Activated CD4-positive, alpha-beta T cell treated with anti-CD3 and anti-CD28 coated beads, Interleukin-2, amount 10 ng/mL, durations not matched to agents 24 days and 14 days (primary cell): ENCODE results near the gene TEAD1. TPM values are rescaled to one million over a fixed set of nuclear protein-coding genes. Genes with fewer than 3 reads are reported as not detected.

ENCODE experiments used
- DNase-seq: peaks from one replicate; pipeline ENCODE4 v3.0.0; 2022
- H3K27ac Mint-ChIP-seq: one replicate; pipeline ENCODE4 v1.8.0; 2022; ENCODE audit warnings: mild to moderate bottlenecking, mixed read lengths
- H3K27me3 Mint-ChIP-seq: one replicate; pipeline ENCODE4 v1.8.0; 2022; ENCODE audit warnings: mixed read lengths
- H3K36me3 Mint-ChIP-seq: one replicate; pipeline ENCODE4 v1.8.0; 2022; ENCODE audit warnings: low read depth, mild to moderate bottlenecking, mixed read lengths
- H3K4me1 Mint-ChIP-seq: one replicate; pipeline ENCODE4 v1.8.0; 2021; ENCODE audit warnings: mixed read lengths
- H3K4me3 Mint-ChIP-seq: one replicate; pipeline ENCODE4 v1.8.0; 2022; ENCODE audit warnings: mild to moderate bottlenecking, moderate library complexity, mixed read lengths
- H3K9me3 Mint-ChIP-seq: one replicate; pipeline ENCODE4 v1.8.0; 2021; ENCODE audit warnings: mixed read lengths
- intact Hi-C: fragments of 100-400 bp; cut with micrococcal nuclease; formaldehyde crosslinking; loops from one replicate; pipeline ENCODE4 v1.15.1; 2023
- total RNA-seq: library from RNA; stranded (reverse); gene quantifications from 2 replicates; pipeline ENCODE4 v1.2.3, GENCODE V29; 2022

TEAD1 gene
- total RNA-seq, 1 donor from 2014 or later = 0.49 TPM

DNA sequence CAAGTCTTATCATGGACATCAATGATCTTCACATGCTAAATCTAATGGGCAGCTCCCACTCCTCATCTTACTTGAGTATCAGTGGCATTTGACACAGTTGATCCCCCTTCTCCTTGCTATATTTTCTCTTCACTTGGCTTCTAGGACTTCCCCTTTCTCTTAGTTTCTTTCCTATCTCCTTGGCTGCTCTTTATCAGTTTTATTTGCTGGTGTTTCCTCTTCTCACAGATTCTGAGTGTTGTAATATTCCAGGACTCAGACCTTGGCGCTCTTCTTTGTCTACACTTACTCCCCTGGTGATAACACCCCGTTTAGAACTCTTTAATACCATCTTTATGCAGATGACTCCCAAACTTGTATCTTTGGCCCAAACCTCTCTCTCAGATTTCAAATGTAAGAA is 301.0 kb downstream of the TEAD1 start:
- Mint-ChIP-seq H3K36me3 (no peaks in the 10 kb centered on the region), H3K27ac (no peak overlapping the region), H3K4me1 (no peaks in the 10 kb centered on the region), H3K4me3 (no peak overlapping the region), H3K9me3 (no peaks in the 10 kb centered on the region), H3K27me3 (peaks cover 7% of the 10 kb centered on the region)
- no peak for DNase-seq
- intact Hi-C loops = no loop called here

DNA sequence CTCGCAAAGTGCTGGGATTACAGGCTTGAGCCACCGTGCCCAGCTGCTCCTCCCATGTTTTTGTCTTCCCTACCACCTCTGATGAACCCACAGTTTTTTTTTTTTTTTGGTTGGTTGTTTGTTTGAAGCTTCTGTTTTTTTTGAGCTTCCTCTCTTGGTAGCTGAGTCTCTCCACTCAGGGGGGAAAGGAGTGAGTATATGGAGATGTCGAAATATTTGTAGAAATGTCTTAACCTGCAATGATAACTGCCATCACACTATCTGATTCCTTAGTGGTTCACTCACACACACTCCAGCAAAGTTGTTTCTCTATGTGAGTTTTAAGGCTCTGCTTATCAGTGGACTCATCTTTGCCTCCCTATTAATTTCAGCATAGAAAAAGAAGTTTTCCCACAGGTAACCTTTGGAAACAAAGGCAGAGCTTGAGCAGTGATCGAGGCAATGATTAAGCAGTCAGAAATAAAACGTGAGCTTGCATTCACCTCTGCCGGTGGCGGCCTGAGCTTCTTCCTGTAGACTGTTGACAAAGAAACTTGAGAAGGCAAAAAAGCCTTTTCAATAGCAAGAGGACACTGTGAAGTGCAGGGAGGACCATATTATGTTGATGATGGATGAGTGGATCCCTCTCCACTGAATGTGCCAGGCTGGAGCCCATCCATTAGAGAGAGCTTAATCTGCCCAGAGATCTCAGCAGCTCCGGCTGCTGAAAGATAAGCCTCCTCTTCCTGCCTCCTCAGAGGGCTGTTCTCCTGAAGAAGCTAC is 305.9 kb downstream of the TEAD1 start:
- no peak for DNase-seq
- Mint-ChIP-seq H3K4me1 (no peaks in the 10 kb centered on the region), H3K27ac (no peak overlapping the region), H3K4me3 (no peak overlapping the region), H3K27me3 (peaks cover 11% of the 10 kb centered on the region), H3K36me3 (no peaks in the 10 kb centered on the region), H3K9me3 (no peaks in the 10 kb centered on the region)
- intact Hi-C loops = no loop called here

DNA sequence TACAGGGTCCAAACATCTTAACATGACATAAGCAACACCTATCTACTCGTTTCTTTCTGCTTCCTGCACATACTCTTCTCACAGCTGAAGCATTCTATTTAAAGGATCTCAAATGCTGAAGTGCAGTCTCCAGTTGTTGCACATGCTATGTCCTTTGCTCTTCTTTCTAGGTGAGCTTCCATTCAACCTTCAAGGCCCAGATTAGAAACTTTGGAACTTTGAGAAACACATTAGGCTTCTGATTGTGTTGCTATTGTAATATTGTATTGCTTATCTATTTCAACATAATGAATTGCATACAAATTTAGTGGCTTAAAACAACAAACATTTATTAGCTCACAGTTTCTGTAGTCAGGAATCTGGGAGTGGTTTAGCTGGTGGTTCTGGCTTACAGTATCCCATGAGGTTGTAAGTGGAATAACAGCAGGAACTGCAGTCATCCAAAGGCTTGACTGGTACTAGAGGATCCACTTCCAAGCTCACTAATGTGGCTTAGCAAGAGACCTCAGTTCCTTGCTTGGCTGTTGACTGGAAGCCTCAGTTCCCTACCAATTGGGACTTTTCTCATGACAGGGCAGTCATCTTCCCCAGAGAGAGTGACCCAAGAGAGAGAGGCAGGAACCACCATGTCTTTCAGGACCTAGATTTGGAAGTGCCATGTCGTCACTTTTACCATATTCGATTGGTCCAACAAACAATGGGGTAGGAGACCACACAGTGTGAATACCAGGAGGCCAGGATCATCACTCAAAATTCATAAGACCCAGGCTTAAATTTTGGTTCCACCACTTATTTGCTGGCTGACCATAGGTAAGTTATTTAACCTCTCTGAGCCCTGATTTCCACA is 307.7 kb downstream of the TEAD1 start:
- H3K27ac Mint-ChIP-seq = no peak overlapping the region
- H3K9me3 Mint-ChIP-seq = no peaks in the 10 kb centered on the region
- intact Hi-C loops = no loop called here
- DNase-seq = no peak
- peaks cover 11% of the 10 kb centered on the region for H3K27me3 Mint-ChIP-seq
- H3K36me3 Mint-ChIP-seq = no peaks in the 10 kb centered on the region
- no peak overlapping the region for H3K4me3 Mint-ChIP-seq
- H3K4me1 Mint-ChIP-seq = no peaks in the 10 kb centered on the region

DNA sequence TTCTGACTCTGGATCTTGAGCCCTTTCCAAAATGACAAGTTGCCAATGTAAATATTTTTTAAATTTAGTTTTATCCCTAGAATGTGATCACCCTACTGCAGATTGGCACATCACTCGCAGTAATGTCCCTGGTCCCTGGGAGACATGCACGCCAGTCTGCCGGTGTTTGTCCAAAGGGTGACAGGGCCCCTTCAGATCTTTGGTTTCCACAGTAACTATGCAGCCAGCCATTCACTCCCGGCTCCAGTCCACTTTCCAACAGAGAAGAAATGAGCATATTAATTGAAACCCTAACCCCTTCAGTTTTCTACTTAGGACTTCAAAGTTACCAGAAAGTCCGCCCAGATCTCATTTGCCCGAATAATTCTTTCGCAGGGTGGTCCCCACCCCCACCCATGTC is 309.1 kb downstream of the TEAD1 start:
- H3K4me3 Mint-ChIP-seq = no peak overlapping the region

DNA sequence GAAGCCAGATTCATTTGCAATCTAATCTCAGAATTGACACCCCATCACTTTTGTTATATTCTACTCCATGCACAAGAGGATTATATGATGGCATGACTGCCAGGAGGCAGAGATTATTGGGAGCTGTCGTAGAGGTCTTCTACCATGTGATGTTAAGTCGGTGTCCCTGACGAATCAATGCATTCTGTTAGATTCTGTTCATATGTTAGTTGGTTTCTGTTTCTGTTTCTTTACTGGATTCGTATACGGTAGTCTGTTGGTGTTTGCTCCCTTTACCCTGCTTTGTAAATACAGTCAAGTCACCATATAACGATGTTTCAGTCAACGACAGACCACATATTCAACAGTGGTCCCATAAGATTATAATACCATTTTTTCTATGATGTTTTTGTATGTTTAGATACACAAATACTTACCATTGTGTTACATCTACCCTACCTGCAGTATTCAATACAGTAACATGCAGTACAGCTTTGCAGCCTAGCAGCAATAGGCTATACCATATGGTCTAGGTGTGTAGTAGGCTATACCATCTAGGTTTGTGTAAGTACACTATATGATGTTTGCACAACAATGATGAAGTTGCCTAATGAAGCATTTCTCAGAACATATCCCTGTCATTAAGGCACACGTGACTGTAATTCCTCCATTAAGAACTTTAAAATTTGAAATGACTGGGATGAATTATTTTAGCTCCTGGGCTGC is 312.1 kb downstream of the TEAD1 start:
- Mint-ChIP-seq H3K27ac (no peak overlapping the region), H3K36me3 (no peaks in the 10 kb centered on the region), H3K4me3 (no peak overlapping the region), H3K9me3 (no peaks in the 10 kb centered on the region), H3K4me1 (no peaks in the 10 kb centered on the region), H3K27me3 (peaks cover 4% of the 10 kb centered on the region)
- DNase-seq = no peak
- intact Hi-C loops = no loop called here

More for the DNA sequence above, 309.1 kb downstream of the TEAD1 start:
- intact Hi-C loops = no loop called here
- DNase-seq = no peak
- no peaks in the 10 kb centered on the region for H3K36me3 Mint-ChIP-seq
- H3K9me3 Mint-ChIP-seq = no peaks in the 10 kb centered on the region
- no peaks in the 10 kb centered on the region for H3K4me1 Mint-ChIP-seq
- H3K27me3 Mint-ChIP-seq = peaks cover 11% of the 10 kb centered on the region
- H3K27ac Mint-ChIP-seq = no peak overlapping the region

DNA sequence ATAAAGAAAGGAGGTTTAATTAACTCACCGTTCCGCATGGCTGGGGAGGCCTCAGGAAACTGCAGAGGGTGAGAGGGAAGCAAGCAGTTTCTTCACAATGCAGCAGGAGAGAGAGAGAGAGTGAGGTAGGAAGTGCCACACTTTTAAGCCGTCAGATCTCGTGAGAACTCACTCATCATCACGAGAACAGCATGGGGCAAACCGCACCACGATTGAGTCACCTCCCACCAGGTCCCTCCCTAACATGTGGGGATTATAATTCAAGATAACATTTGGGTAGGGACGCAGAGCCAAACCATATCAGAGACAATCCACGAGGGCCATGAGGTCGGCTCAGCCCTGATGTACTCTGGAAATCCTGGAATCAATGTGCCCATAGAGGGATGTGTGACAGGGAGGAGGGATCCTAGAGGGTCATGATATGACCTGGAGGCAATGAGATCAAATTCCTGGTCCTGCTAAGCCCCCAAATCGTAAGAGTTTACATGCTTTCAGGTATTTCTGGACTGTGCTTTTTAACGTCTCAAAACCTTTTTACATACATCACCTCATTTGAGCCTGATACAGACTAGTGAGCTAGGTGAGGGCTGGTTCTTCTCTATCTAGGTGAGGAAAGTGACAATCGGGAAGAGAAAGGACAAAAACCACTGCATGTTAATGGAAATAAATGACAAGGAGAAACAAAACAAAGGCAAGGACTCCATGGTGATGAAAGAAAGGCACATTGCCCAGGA is 315.4 kb downstream of the TEAD1 start:
- H3K4me1 Mint-ChIP-seq = no peaks in the 10 kb centered on the region
- intact Hi-C loops = no loop called here

DNA sequence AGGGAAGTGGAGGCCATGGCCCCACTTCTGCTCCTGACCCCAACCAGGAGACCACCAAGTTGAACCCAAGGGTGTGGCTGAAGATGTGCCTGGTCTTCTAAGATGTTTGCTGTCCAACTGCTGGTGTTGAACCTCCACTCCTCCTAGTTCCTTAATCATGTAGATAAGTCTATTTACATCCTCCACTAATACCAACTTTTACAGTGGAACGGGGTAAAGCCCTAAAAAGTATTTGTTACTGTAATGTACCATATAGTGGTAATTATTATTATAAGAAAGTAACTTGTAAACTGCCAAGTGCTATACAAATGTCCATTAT is 315.9 kb downstream of the TEAD1 start:
- H3K4me1 Mint-ChIP-seq = no peaks in the 10 kb centered on the region
- H3K27me3 Mint-ChIP-seq = peaks cover 5% of the 10 kb centered on the region
- no peaks in the 10 kb centered on the region for H3K36me3 Mint-ChIP-seq
- no peaks in the 10 kb centered on the region for H3K9me3 Mint-ChIP-seq
- DNase-seq = no peak
- H3K27ac Mint-ChIP-seq = no peak overlapping the region
- intact Hi-C loops = no loop called here
- no peak overlapping the region for H3K4me3 Mint-ChIP-seq

More for the DNA sequence above, 315.4 kb downstream of the TEAD1 start:
- Mint-ChIP-seq H3K27me3 (peaks cover 5% of the 10 kb centered on the region), H3K4me3 (no peak overlapping the region), H3K9me3 (no peaks in the 10 kb centered on the region), H3K36me3 (no peaks in the 10 kb centered on the region), H3K27ac (no peak overlapping the region)
- no peak for DNase-seq

DNA sequence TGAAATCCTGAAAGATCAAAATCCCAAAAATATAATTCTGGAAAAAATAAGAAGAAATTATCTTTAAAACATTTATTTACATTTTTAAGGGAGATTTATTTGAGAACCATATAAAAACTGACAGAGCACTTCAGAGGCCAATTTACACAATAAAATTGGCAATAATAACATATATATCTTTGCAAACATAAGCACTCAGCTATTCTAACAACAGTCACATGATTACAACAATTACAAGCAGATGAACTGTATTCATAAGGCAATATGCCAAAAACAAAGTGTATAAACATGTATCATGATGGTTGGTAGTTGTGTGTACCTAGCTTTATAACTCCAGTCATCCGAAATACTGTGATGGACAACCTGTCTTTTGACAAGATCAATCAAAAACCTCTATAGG is 317.2 kb downstream of the TEAD1 start:
- H3K27ac Mint-ChIP-seq = no peak overlapping the region
- peaks cover 6% of the 10 kb centered on the region for H3K9me3 Mint-ChIP-seq
- H3K36me3 Mint-ChIP-seq = no peaks in the 10 kb centered on the region
- H3K4me3 Mint-ChIP-seq = no peak overlapping the region
- H3K4me1 Mint-ChIP-seq = no peaks in the 10 kb centered on the region
- no peak for DNase-seq
- intact Hi-C loops = no loop called here
- H3K27me3 Mint-ChIP-seq = peaks cover 5% of the 10 kb centered on the region

DNA sequence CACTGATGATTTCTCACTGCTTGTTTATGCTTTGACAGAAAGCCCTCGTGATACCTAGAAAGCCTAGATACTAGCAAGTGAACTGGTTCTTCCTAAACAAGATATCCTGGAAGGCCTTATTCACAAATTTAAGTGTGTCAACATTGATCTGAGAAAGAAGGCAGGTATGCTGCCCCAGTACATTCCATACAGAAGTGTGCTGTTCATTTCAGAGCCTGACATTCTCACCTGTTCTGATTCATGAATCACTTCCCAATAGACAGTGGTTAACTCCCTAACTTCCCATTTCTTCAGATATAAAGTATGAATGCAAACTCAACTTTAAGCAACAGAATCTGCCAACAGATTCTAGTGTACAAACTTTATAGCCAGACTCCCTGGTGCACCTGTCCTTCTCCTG is 319.4 kb downstream of the TEAD1 start:
- Mint-ChIP-seq H3K36me3 (no peaks in the 10 kb centered on the region), H3K4me1 (no peaks in the 10 kb centered on the region), H3K27ac (no peak overlapping the region), H3K9me3 (peaks cover 6% of the 10 kb centered on the region), H3K4me3 (no peak overlapping the region), H3K27me3 (peaks cover 10% of the 10 kb centered on the region)
- intact Hi-C loops = no loop called here
- DNase-seq = no peak
